Erythroblast (primary cell): Measurements from ENCODE around the gene CENPK.

Source experiments
- DNase-seq, 2 experiments: peaks; one replicate each; lab custom pipeline; 2025; lab: John Stamatoyannopoulos, UW
- GATA1 ChIP-seq: IDR thresholded peaks from 2 replicates; pipeline ENCODE4 v1.6.1; 2011; ENCODE audit warnings: low read depth, mild to moderate bottlenecking, control low read depth, low read length, moderate library complexity
- POLR2A ChIP-seq: IDR thresholded peaks from 2 replicates; pipeline ENCODE4 v1.6.1; 2011; ENCODE audit warnings: mild to moderate bottlenecking, low read length

CENPK gene

GRCh38 chr5:65482736-65483545 is 80.0 kb downstream of the CENPK start:
- TF ChIP-seq GATA1 (no peak), POLR2A (no peak)
- peak; percentile 59 to 67 for DNase-seq

- DNase-seq: peak; percentile 53 to 68
- no peak for TF ChIP-seq POLR2A
- TF ChIP-seq GATA1: no peak
Observed at GRCh38 chr5:65482296-65482735, 80.7 kb downstream of the CENPK start.

- TF ChIP-seq POLR2A: peak; percentile 62
- TF ChIP-seq GATA1: no peak
- peak; percentile 93 for DNase-seq
Observed at GRCh38 chr5:65481635-65482295, 81.2 kb downstream of the CENPK start, which contains the start of gene ADAMTS6. Gene ADAMTS6 (minus strand): TSS chr5:65481920. CDS start chr5:65473673, 8,247 bp downstream.

- TF ChIP-seq GATA1: no peak
- TF ChIP-seq POLR2A: no peak
- peak; percentile 38 to 41 for DNase-seq
Observed at GRCh38 chr5:65481171-65481581, 81.8 kb downstream of the CENPK start.

- TF ChIP-seq GATA1: no peak
- no peak for TF ChIP-seq POLR2A
- DNase-seq: peak; percentile 74 to 83
Observed at GRCh38 chr5:65480306-65480865, 82.6 kb downstream of the CENPK start.

- TF ChIP-seq GATA1 (no peak), POLR2A (no peak)
- DNase-seq: no peak
Observed at GRCh38 chr5:65479527-65479926, 83.4 kb downstream of the CENPK start.

GRCh38 chr5:65478336-65478735 is 84.6 kb downstream of the CENPK start:
- TF ChIP-seq GATA1 (no peak), POLR2A (no peak)
- DNase-seq: no peak

- DNase-seq: no peak
- no peak for TF ChIP-seq GATA1
Observed at GRCh38 chr5:65475895-65476294, 87.1 kb downstream of the CENPK start.

- DNase-seq: no peak
- TF ChIP-seq GATA1 (no peak), POLR2A (no peak)
Observed at GRCh38 chr5:65475336-65475735, 87.6 kb downstream of the CENPK start.

GRCh38 chr5:65474130-65474711 is 88.7 kb downstream of the CENPK start:
- TF ChIP-seq POLR2A (no peak), GATA1 (no peak)
- DNase-seq: no peak

GRCh38 chr5:65468633-65469032 is 94.3 kb downstream of the CENPK start:
- no peak for TF ChIP-seq GATA1
- no peak for TF ChIP-seq POLR2A
- DNase-seq: no peak
